ENCODE data around the gene HSF2. TPM values are rescaled to one million over a fixed set of nuclear protein-coding genes. Genes with fewer than 3 reads are reported as not detected.

HSF2 gene
- total RNA-seq, 2 donors from 2014 or later, result 11.8 to 19.1 TPM

DNA sequence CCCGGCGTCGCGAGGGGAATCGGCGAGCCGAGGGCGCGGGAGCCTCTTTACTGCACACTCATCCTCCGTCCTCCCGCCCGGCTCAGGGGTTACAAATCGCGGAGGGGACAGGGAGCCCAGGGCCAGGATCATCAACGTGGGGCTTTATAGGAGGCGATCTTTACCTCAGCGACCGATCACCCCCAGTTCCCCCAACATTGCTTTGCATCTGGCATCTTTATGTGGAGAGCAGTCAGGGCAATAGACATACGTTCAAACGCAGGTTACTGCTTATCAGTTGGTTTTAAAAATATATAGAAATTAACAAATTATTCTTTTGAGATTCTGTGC lies 634 bp downstream of the HSF2 start:
- H3K27ac ChIP-seq, result peak overlapping the region; percentile 57 to 75
- no peaks in the 10 kb centered on the region for H3K9me3 ChIP-seq
- H3K4me1 ChIP-seq (ENCODE audit: control insufficient read depth in 1 of 2, low read depth in 2 of 2), result peaks cover 3 to 20% of the 10 kb centered on the region in 2 donors
- H3K27me3 ChIP-seq (replicated peaks; ENCODE audit: insufficient read depth), result no peaks in the 10 kb centered on the region
- ATAC-seq (ENCODE audit: insufficient number of reproducible peaks, low FRiP score, low read depth) (no peak), DNase-seq (ENCODE audit: low spot score) (peak; percentile 4)
- H3K4me3 ChIP-seq, result peak overlapping the region; percentile 99
- no peaks in the 10 kb centered on the region for H3K36me3 ChIP-seq
- TF ChIP-seq, protein P1, sequence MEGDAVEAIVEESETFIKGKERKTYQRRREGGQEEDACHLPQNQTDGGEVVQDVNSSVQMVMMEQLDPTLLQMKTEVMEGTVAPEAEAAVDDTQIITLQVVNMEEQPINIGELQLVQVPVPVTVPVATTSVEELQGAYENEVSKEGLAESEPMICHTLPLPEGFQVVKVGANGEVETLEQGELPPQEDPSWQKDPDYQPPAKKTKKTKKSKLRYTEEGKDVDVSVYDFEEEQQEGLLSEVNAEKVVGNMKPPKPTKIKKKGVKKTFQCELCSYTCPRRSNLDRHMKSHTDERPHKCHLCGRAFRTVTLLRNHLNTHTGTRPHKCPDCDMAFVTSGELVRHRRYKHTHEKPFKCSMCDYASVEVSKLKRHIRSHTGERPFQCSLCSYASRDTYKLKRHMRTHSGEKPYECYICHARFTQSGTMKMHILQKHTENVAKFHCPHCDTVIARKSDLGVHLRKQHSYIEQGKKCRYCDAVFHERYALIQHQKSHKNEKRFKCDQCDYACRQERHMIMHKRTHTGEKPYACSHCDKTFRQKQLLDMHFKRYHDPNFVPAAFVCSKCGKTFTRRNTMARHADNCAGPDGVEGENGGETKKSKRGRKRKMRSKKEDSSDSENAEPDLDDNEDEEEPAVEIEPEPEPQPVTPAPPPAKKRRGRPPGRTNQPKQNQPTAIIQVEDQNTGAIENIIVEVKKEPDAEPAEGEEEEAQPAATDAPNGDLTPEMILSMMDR (IDR thresholded peaks at IDR 0.05), result no peak

DNA sequence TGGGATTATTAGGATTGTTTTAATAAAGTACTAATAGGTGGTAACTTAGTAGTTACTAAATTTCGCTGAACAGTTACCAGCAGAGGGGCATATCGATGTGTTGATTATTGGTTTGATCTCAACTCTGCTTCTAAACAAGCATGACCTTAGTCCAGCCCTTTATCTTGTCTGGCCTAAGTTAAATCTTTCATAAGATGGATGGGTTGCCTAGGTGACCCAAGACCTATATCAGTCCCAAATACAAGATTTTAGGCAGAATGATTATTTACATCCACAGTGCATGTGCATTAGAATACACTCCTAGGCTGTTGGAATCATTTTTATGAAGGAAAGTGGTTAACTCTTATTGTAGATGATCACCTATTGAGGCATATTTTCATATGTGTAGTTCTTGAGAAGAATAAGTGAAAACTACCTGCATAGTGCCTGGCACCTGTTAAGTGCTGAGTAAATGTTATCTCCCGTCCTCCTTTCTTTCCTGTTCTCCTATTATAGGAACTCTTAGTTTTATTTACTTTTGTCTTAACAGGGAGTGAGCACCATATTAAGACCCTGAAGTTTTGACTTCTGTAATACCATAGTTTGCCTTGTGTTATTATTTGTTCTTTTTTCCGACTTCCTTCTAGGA lies 1.1 kb downstream of the HSF2 start:
- no peak for DNase-seq (ENCODE audit: low spot score)
- peaks cover 3 to 20% of the 10 kb centered on the region in 2 donors for H3K4me1 ChIP-seq (ENCODE audit: control insufficient read depth in 1 of 2, low read depth in 2 of 2)
- no peaks in the 10 kb centered on the region for H3K27me3 ChIP-seq (replicated peaks; ENCODE audit: insufficient read depth)
- TF ChIP-seq, protein P1 (IDR thresholded peaks at IDR 0.05), result no peak
- no peak for ATAC-seq (ENCODE audit: insufficient number of reproducible peaks, low FRiP score, low read depth)
- H3K27ac ChIP-seq, result no peak overlapping the region
- H3K4me3 ChIP-seq, result peak overlapping the region; percentile 99
- no peaks in the 10 kb centered on the region for H3K36me3 ChIP-seq
- no peaks in the 10 kb centered on the region for H3K9me3 ChIP-seq

DNA sequence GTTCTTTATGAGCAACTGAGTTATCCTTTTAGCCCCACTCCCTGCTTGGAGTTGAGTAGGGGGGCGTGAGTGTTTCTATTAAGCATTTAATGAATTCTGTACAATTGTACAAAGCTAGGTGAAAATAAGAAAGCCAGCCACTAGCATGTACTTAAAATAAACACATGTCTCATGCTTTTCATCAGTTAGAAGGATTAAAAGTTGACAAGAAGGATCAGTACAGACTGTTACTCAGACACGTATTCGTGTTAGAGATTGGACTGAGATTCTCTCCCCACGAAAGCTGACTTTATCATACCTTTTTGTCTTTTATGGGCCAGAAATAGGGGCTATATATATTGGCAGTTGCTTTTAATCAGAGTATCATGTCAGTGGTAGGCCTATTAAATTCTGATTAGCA lies 1.7 kb downstream of the HSF2 start:
- H3K4me3 ChIP-seq, result no peak overlapping the region
- H3K9me3 ChIP-seq, result no peaks in the 10 kb centered on the region
- no peak for DNase-seq (ENCODE audit: low spot score)
- no peaks in the 10 kb centered on the region for H3K36me3 ChIP-seq
- H3K27ac ChIP-seq, result no peak overlapping the region
- peaks cover 3 to 20% of the 10 kb centered on the region in 2 donors for H3K4me1 ChIP-seq (ENCODE audit: control insufficient read depth in 1 of 2, low read depth in 2 of 2)
- no peak for ATAC-seq (ENCODE audit: insufficient number of reproducible peaks, low FRiP score, low read depth)
- TF ChIP-seq, protein P1 (IDR thresholded peaks at IDR 0.05), result no peak
- no peaks in the 10 kb centered on the region for H3K27me3 ChIP-seq (replicated peaks; ENCODE audit: insufficient read depth)

DNA sequence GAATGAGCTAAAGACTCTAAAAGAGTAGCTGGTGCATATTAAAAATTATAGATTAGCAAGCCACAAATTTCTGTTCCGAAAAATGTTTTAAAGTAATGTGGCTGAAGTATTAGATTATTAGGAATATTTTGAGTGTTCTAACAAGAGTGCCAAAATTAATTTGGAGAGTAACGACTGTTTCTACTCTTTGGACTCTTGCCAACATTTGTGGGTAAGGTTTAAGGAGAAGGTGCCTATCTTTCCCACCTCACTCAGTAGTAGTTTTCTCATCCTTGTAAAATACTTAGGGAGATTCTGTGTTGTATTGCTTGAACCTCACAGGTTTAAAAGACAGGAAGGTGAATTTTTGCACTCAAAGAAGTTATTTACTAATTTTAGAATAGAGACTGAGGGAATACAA lies 5.0 kb downstream of the HSF2 start:
- no peak for ATAC-seq (ENCODE audit: insufficient number of reproducible peaks, low FRiP score, low read depth)
- H3K36me3 ChIP-seq, result no peaks in the 10 kb centered on the region

DNA sequence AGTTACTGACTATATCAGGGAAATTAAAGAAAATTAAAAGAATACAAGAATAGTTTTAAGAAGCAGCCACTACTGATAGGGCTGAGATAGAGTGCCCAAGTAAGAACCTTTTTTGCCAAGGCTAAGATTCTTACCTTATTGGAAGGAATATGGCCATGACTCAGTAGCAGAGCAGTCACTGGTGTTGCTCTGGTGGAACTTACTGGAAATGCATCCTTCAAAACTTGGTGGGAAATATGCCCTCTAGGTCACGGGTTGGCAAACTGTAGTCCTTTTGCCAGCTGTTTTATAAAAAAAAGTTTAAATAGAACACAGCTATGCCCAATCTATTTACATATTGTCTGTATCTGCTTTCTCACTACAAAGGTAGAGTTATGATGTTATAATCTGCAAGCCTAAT lies 6.0 kb downstream of the HSF2 start:
- no peak for DNase-seq (ENCODE audit: low spot score)
- ATAC-seq (ENCODE audit: insufficient number of reproducible peaks, low FRiP score, low read depth), result no peak
- H3K4me3 ChIP-seq, result no peak overlapping the region
- TF ChIP-seq, protein P1 (IDR thresholded peaks at IDR 0.05), result no peak
- no peaks in the 10 kb centered on the region for H3K36me3 ChIP-seq
- no peaks in the 10 kb centered on the region for H3K9me3 ChIP-seq
- H3K4me1 ChIP-seq (ENCODE audit: control insufficient read depth in 1 of 2, low read depth in 2 of 2), result peaks cover 0 to 15% of the 10 kb centered on the region in 2 donors
- no peak overlapping the region for H3K27ac ChIP-seq
- no peaks in the 10 kb centered on the region for H3K27me3 ChIP-seq (replicated peaks; ENCODE audit: insufficient read depth)

More for the DNA sequence above, 5.0 kb downstream of the HSF2 start:
- TF ChIP-seq, protein P1 (IDR thresholded peaks at IDR 0.05), result no peak
- H3K4me1 ChIP-seq (ENCODE audit: control insufficient read depth in 1 of 2, low read depth in 2 of 2), result peaks cover 0 to 20% of the 10 kb centered on the region in 2 donors
- no peak for DNase-seq (ENCODE audit: low spot score)
- H3K9me3 ChIP-seq, result no peaks in the 10 kb centered on the region
- H3K4me3 ChIP-seq, result no peak overlapping the region
- no peaks in the 10 kb centered on the region for H3K27me3 ChIP-seq (replicated peaks; ENCODE audit: insufficient read depth)
- no peak overlapping the region for H3K27ac ChIP-seq
